Right renal pelvis (tissue), 4 donors: Measurements from ENCODE around the gene EPM2AIP1. TPM values are rescaled to one million over a fixed set of nuclear protein-coding genes. Genes with fewer than 3 reads are reported as not detected.
"Not testable (repeated sequence)": the region's sequence is repeated elsewhere in the genome, so short reads cannot be mapped to it uniquely, and the experiment has no call there.

Experiments
- DNase-seq, 4 donors: peaks; one replicate each; pipeline ENCODE4 v3.0.0-alpha.2; 2013; ENCODE audit warnings: low read depth in 4 of 4, low spot score in 3 of 4, missing footprints in 1 of 4
- polyA plus RNA-seq, 4 donors: library from polyadenylated mRNA; unstranded; fragments of 120-200 nt; gene quantifications; one replicate each; pipeline ENCODE4 v1.2.1, GENCODE V29; 2013; ENCODE audit not compliant: insufficient read length in 4 of 4

Gene EPM2AIP1
- polyA plus RNA-seq, 4 donors: 45.5 to 57.7 (median 56.0) TPM

DNA sequence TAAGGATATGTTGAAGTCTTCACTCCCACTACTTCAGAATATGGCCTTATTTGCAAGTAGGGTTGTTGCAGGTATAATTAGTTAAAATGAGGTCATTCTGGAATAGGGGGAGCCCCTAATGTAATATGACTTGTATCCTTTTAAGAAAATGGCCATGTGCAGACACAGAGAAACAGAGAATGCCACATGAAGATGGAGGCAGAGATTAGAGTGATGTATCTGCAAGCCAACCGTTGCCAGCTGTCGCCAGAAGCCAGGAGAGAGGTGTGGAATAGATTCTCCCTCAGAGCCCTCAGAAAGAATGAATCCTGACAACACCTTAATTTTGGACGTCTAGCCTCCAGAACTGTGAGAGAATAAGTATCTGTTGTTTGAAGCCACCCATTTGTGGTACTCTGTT lies 36.8 kb downstream of the EPM2AIP1 start:
- no peak for DNase-seq

DNA sequence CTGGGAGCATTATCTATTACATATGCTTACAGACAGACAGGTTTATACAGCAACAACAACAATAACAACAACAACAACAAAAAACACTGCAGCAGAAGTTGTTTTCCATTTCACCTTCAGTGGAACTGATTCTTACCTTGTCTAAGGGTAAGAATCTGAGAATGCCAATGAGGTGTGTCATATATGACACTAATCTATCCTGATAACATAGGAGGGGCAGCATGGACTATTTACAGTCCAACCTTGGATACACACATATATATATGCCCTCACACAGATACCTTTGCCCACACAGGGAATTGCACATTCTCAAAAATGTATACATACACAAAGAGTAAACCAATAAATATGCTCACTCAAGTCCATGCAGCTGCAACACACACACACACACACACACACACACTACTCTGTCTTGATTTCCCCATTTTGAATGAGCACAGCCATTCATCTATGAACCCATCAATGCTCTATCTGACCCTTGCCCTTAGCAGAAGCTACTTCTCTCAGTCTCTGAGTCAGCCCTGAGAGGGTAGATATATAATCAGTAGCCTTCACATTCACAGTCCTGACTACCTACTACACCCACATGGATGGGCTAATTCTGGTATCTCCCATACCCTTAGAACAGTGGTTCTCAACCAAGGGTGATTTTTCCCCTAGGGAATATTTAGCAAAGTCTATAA lies 38.3 kb downstream of the EPM2AIP1 start:
- DNase-seq: no peak

DNA sequence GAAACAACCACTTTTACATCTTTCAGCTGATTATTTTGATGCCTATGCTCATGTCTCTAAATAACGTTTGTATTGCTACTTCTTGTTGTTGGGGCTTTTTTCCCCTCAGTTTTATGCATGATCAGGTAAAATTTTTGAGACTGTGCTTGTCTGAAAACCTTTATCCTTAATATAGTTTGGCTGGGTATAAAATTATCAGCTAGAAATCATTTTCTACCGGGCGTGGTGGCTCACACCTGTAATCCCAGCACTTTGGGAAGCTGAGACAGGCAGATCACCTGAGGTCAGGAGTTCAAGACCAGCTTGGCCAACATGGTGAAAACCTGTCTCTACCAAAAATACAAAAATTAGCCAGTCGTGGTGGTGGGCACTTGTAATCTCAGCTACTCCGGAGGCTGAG lies 45.1 kb downstream of the EPM2AIP1 start:
- not testable (repeated sequence) for DNase-seq

DNA sequence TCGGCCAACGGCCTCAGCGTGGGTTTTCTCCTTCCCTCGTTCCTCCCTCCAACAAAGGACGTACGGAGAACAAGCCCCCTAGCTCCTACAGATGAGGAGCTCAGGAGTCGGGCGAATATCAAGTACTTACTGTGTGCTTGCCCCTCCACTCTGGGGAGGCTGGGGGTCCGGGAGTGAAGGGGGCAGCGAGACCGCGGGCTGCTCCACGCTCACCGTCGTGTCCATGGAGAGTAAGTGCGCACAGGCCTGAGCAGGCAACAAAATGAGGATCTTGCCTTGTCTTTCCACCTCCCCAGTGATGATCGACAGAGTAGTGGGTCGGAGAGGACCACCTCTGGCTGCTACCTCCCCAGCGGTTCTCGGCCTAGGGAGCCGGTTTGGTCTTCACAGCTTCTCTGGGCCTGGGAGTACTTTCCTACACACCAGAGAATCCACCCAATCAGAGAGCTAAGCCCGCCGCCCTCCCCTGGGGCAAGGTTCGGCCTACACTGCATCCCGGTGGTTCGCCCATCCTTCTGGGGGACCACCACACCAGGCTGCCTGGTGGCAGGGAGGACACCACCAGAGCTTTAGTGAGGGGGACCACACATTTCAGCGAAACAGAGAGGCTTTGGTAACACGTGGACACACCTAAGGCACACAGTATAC lies 47.5 kb downstream of the EPM2AIP1 start:
- DNase-seq: no peak

DNA sequence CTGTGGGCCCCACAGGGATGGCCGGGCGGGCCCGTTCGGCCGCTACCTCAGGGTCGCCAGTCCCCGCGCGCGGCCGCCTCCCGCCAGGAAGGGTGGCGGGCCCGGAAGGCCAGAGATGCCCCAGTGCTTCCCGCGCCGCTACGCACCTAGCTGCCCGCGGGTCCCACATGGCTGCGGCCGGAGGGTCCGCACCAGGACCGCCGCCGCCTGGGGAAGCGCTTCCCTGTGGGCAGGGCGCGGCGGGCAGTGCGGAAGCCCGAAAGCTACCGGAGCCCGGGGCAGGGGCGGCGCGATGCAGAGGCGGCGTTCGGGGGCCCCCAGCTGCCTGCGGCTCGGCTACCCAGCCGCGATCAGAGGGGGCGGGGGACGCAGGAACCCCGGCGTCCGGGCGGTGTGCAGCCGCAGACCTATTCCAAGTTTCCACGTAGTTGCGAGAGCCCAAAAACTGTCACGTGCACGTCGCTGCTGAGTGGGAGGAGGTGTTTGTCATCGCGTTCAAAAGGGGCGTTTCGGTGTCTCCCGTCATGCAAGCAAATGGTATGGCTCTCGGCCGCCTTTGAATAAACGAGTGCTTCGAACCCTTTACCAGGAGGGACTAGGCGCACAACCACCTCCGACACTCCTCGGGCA lies 48.2 kb downstream of the EPM2AIP1 start, which contains the start of gene TRANK1:
Gene TRANK1, minus strand, starts transcription at position 414 of the 630 bp plus-strand sequence. Its CDS starts 245 bp downstream, at position 169.
- DNase-seq: peak in 1 of 4 donors; percentile 50

DNA sequence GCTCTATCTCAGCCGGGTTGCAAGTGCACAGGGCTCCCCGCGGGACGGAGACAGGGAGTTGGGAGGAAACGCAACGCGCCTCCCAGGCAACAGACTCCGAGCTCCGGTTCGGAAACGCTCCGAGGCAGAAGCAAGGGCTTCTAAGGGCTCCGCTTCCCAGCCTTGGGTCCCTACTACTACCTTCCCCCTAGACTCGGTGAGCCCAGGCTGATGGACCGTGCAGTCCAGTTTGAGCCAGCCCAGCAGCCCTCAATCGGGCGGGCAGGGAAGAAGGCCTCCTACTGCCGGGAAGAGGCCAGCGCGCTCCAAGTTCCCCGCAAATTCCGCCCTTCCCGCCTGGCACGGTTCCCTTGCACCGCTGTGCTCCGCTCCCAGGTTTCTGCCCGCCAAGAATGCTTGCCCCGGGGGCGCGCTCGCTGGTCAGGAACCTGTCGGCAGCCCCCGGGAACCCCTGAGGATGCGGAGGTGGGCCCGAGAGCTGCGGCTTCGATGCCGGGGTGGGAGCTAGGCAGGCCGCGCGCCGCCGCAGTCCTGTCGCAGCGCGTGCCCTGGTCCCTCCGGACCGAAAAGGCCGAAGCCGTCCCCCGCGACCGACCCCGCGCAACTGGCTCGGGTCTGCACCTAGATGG lies 48.8 kb downstream of the EPM2AIP1 start:
- DNase-seq: peak in 2 of 4 donors; percentile 50 to 63

- no peak for DNase-seq
These were observed 49.3 kb downstream of the EPM2AIP1 start for GRCh38 chr3:36943601-36944000.

DNA sequence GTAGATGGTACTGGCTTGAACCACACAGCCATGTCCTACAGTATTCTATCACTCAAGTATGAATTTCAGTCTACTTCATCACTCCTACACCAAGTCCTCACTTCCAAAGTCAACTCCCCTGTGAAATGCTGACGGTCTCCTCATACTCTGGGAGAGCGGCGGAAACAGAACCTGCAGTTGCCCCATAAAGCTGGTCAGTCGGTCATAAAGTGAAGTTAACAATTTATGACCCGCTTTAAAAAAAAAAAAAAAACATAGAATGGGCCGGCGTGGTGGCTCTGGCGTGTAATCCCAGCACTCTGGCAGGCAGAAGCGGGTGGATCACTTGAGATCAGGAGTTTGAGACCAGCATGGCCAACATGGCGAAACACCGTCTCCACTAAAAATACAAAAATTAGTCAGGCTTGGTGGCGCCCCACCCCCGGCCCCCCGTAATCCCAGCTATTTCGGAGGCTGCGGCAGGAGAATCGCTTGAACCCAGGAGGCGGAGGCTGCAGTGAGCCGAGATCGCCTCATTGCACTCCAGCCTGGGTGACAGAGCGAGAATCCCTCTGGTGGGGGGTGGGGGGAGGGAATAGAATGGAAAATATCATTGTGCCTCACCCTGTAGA lies 50.2 kb downstream of the EPM2AIP1 start:
- DNase-seq: no peak

- DNase-seq: no peak
These were observed 51.3 kb downstream of the EPM2AIP1 start for GRCh38 chr3:36941658-36942057.

DNA sequence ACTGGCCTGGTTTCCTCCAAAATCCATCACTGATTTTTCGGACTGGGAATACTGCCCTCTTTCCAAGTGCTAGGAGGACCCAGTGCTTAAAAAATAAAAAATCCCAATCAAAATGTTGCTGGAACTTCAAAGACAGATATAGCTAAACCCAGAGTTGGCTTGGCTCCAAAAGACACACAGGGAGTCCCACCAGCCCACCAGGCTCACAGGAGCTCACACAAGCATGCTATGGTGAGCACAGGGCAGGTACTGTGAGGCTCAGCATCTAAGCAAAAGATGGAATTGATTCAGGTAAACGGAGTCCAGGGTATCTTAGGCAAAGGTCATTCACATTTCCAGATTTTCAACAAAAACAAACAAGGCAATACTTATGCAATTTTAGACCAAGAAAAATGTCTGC lies 51.8 kb downstream of the EPM2AIP1 start:
- no peak for DNase-seq

DNA sequence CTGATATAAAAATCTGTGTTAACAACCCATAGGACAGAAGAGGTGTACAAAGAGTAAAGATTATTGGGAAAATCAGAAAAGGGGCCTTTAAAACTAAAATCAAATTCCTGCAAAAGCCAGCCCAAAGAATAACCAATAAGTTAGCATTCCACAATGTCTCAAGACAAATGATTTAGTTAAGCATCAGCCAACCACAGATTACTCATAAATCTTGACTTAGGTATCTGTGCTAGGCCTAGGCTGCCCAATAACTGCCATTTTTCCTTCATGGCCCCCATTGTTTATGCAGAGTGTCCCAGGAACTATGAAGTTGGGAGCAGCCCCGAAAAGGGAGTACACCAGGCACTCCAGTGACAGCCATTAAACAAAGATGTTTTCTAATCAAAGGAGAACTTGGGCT lies 55.4 kb downstream of the EPM2AIP1 start:
- no peak for DNase-seq

Other genes with a start within 250 kb of the EPM2AIP1 start
- 1 to 10 TPM in 2 of 4 donors, under 1 TPM in 2; 0.79 to 2.1 (median 1.1) TPM for gene DCLK3, start 228.6 kb downstream of the EPM2AIP1 start, polyA plus RNA-seq
- 1 to 10 TPM; 6.4 to 8.4 (median 7.0) TPM for gene TRANK1, start 48.1 kb downstream of the EPM2AIP1 start, polyA plus RNA-seq
- gene MLH1, start 387 bp upstream of the EPM2AIP1 start, polyA plus RNA-seq: 10 to 100 TPM; 44.2 to 56.8 (median 49.9) TPM
- gene LRRFIP2, start 181.5 kb upstream of the EPM2AIP1 start, polyA plus RNA-seq: 10 to 100 TPM; 36.6 to 48.0 (median 42.7) TPM